Measurements from ENCODE around the gene CTF1.

GRCh38 chr16:30894540-30895368 lies 1.7 kb upstream of the CTF1 start:
- TF ChIP-seq CTCF (IDR thresholded peaks at IDR 0.05) (no peak), ZFX (IDR thresholded peaks at IDR 0.05; ENCODE audit: borderline replicate concordance) (no peak)
